ENCODE results near the gene SRXN1. TPM values are rescaled to one million over a fixed set of nuclear protein-coding genes. Genes with fewer than 3 reads are reported as not detected.

Gene SRXN1
- total RNA-seq, 2 experiments from 2014 or later: 17.0 to 18.1 TPM

Other genes with a start within 250 kb of the SRXN1 start
- 100 to 1,000 TPM; 113 to 115 TPM for gene RBCK1, start 244.9 kb downstream of the SRXN1 start, total RNA-seq
- gene TBC1D20, start 190.7 kb downstream of the SRXN1 start, total RNA-seq: 10 to 100 TPM; 18.4 to 18.6 TPM
- gene CSNK2A1, start 109.4 kb downstream of the SRXN1 start, total RNA-seq: 100 to 1,000 TPM; 180 to 202 TPM
- under 1 TPM; 0.14 to 0.23 TPM for gene TCF15, start 42.9 kb downstream of the SRXN1 start, total RNA-seq
- gene SCRT2, start 22.6 kb upstream of the SRXN1 start, total RNA-seq: not detected
- under 1 TPM; 0.08 to 0.25 TPM for gene SLC52A3, start 115.3 kb upstream of the SRXN1 start, total RNA-seq
- 10 to 100 TPM; 21.3 to 21.4 TPM for gene FAM110A, start 180.5 kb upstream of the SRXN1 start, total RNA-seq